Ishikawa (cell line): ENCODE measurements around the gene SCYL1.

ENCODE experiments used
- CEBPB ChIP-seq: IDR thresholded peaks from 2 replicates; pipeline ENCODE4 v1.6.1; 2012
- CREB1 ChIP-seq: IDR thresholded peaks from 2 replicates; pipeline ENCODE4 v1.6.1; 2012; ENCODE audit warnings: low read depth
- EGR1 ChIP-seq: IDR thresholded peaks from 2 replicates; pipeline ENCODE4 v1.6.1; 2012
- EP300 ChIP-seq: IDR thresholded peaks from 2 replicates; pipeline ENCODE4 v1.6.1; 2012; ENCODE audit warnings: borderline replicate concordance
- FOXM1 ChIP-seq: IDR thresholded peaks from 2 replicates; pipeline ENCODE4 v1.6.1; 2012; ENCODE audit warnings: low read depth, borderline replicate concordance
- NFIC ChIP-seq: IDR thresholded peaks from 2 replicates; pipeline ENCODE4 v1.6.1; 2012
- RAD21 ChIP-seq: IDR thresholded peaks from 2 replicates; pipeline ENCODE4 v1.6.1; 2012; ENCODE audit warnings: low read depth
- REST ChIP-seq: IDR thresholded peaks from 2 replicates; pipeline ENCODE4 v1.6.1; 2012; ENCODE audit warnings: low read depth, mild to moderate bottlenecking
- TAF1 ChIP-seq: IDR thresholded peaks from 2 replicates; pipeline ENCODE4 v1.6.1; 2012; ENCODE audit warnings: low read depth, mild to moderate bottlenecking
- TCF12 ChIP-seq: IDR thresholded peaks from 2 replicates; pipeline ENCODE4 v1.6.1; 2012; ENCODE audit warnings: low read depth
- TEAD4 ChIP-seq: IDR thresholded peaks from 2 replicates; pipeline ENCODE4 v1.6.1; 2012
- YY1 ChIP-seq: IDR thresholded peaks from 2 replicates; pipeline ENCODE4 v1.6.1; 2012; ENCODE audit warnings: low read depth
- ZBTB7A ChIP-seq: IDR thresholded peaks from 2 replicates; pipeline ENCODE4 v1.6.1; 2012; ENCODE audit warnings: low read depth
- TF ChIP-seq, protein P1 (sequence below): IDR thresholded peaks from 2 replicates; pipeline ENCODE4 v1.6.1; 2012
- TF ChIP-seq, protein P2 (sequence below): IDR thresholded peaks from 2 replicates; pipeline ENCODE4 v1.6.1; 2012

The SCYL1 gene

GRCh38 chr11:65493367-65494176 is 31.3 kb upstream of the SCYL1 start:
- TF ChIP-seq RAD21 (no peak), CEBPB (no peak), ZBTB7A (no peak), CREB1 (no peak), TAF1 (peak; percentile 16; the same call in 1 of the 2 replicates), TCF12 (no peak), TEAD4 (peak; percentile 62), YY1 (no peak), EGR1 (no peak), EP300 (peak; percentile 10; the same call in 1 of the 2 replicates)
- TF ChIP-seq, protein P1, sequence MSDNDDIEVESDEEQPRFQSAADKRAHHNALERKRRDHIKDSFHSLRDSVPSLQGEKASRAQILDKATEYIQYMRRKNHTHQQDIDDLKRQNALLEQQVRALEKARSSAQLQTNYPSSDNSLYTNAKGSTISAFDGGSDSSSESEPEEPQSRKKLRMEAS = no peak

DNA sequence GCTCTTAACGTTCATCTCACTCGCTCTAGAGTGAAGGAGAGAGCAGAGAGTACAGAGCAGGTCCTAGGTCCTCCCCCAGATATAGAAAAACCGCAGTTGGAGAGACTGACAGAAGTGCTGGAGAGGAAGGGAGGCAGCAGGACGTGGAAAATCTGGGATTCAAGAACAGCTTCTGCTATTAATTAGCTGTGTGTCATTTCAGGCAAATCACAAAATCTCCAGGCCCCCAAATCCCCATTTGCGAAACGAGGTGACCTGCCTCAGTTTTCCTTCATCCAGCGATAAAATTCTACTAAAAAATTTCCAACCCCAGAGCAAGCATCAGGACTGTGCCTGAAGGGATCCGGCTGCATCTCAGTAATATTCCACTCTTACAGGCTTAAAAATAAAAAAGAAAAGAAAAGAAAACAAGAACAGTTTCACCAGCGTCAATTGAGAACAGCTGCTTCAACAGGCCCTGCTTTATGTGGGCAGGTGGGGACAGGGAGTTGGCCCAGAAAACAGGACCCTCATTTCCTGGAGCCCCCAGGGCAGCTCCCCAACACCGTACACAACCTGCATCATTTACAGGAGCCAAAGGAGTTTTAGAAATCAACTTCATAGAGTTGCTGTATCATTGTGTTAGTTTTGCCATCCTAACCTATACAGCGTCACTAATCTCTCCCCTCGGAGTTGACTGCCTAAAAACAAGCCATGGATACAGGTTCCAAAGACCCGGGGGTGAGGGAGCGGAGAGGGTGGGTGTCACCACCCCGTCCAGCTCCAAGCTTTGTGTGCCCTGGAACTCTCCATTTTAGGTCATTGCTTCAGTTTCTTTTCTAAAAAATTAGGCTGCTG is 28.4 kb upstream of the SCYL1 start:
- no peak for TF ChIP-seq TCF12
- TF ChIP-seq TAF1 = no peak
- TF ChIP-seq TEAD4 = no peak
- no peak for TF ChIP-seq NFIC
- TF ChIP-seq, protein P1 = no peak
- TF ChIP-seq FOXM1 = no peak
- TF ChIP-seq REST = no peak
- TF ChIP-seq ZBTB7A = no peak
- no peak for TF ChIP-seq RAD21
- no peak for TF ChIP-seq CREB1
- TF ChIP-seq, protein P2, sequence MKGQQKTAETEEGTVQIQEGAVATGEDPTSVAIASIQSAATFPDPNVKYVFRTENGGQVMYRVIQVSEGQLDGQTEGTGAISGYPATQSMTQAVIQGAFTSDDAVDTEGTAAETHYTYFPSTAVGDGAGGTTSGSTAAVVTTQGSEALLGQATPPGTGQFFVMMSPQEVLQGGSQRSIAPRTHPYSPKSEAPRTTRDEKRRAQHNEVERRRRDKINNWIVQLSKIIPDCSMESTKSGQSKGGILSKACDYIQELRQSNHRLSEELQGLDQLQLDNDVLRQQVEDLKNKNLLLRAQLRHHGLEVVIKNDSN = no peak
- no peak for TF ChIP-seq CEBPB
- no peak for TF ChIP-seq YY1
- no peak for TF ChIP-seq EGR1
- no peak for TF ChIP-seq EP300

DNA sequence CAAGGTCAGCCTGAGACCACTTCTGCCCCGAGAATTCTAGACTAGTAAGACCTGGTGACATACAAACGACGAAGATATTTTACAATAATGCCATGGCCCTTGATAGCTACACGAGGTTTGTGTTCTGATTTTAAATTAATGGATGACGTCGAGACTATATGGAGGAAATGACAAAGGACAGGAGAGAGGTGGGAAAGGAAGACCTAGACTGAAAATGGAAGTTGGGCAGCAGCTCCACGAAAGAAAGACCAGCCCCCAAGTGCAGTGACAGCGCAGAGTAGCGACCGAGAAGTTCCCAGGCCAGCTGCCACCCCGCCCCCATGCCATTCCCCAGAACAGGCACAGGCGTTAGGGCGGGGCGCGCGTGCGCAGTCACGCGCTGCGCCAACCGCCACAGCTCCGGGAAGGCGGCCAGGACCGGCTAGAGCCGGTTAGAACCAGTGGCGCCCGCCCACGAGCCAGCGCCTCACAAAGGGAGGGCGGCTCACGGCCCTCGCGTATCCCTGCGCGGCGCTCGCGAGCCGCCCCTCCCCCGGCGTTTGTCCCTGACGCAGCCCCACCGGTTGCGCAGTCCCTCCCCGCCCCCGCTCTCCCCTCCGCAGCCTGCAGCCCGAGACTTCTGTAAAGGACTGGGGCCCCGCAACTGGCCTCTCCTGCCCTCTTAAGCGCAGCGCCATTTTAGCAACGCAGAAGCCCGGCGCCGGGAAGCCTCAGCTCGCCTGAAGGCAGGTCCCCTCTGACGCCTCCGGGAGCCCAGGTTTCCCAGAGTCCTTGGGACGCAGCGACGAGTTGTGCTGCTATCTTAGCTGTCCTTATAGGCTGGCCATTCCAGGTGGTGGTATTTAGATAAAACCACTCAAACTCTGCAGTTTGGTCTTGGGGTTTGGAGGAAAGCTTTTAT is 27.5 kb upstream of the SCYL1 start:
- TF ChIP-seq RAD21 = 0 out of 2 replicates have a peak, but pooled peaks have one; percentile 4
- TF ChIP-seq, protein P2 = peak; percentile 43; the same call in 1 of the 2 replicates
- TF ChIP-seq FOXM1 = peak; percentile 80
- TF ChIP-seq TCF12 = peak; percentile 91
- peak; percentile 67; the same call in 1 of the 2 replicates for TF ChIP-seq NFIC
- TF ChIP-seq ZBTB7A = no peak
- peak; percentile 68 for TF ChIP-seq TEAD4
- peak; percentile 74 for TF ChIP-seq CEBPB
- TF ChIP-seq CREB1 = 0 out of 2 replicates have a peak, but pooled peaks have one; percentile 28
- TF ChIP-seq REST = no peak
- TF ChIP-seq YY1 = peak; percentile 78
- TF ChIP-seq, protein P1 = peak; percentile 93
- peak; percentile 92 for TF ChIP-seq EP300
- peak; percentile 73 for TF ChIP-seq TAF1
- TF ChIP-seq EGR1 = peak; percentile 93
